H9 (cell line): ENCODE measurements around the gene C13orf46. TPM values are rescaled to one million over a fixed set of nuclear protein-coding genes. Genes with fewer than 3 reads are reported as not detected.
A peak's percentile ranks its signal among the peaks of the same experiment; 100 is the strongest.

Source experiments
- DNase-seq: peaks from one replicate; pipeline ENCODE4 v3.0.0-alpha.2; 2017
- H2AFZ ChIP-seq: one replicate; pipeline ENCODE4 v1.6.1; 2013; ENCODE audit warnings: mild to moderate bottlenecking, low read length, control low read depth, moderate library complexity
- H2AK5ac ChIP-seq: 2 replicates; pipeline ENCODE4 v1.6.1; 2013; ENCODE audit warnings: low read length, control low read depth, mixed read lengths; ENCODE audit not compliant: insufficient read length
- H2BK120ac ChIP-seq: one replicate; pipeline ENCODE4 v1.6.1; 2013; ENCODE audit warnings: low read depth, mild to moderate bottlenecking, low read length, control low read depth, inconsistent platforms; ENCODE audit not compliant: poor library complexity, severe bottlenecking
- H2BK12ac ChIP-seq: 2 replicates; pipeline ENCODE4 v1.6.1; 2013; ENCODE audit warnings: low read length, control low read depth, mixed read lengths, low read depth; ENCODE audit not compliant: insufficient read length
- H2BK15ac ChIP-seq: 2 replicates; pipeline ENCODE4 v1.6.1; 2013; ENCODE audit warnings: low read depth, low read length, control low read depth
- H2BK20ac ChIP-seq: one replicate; pipeline ENCODE4 v1.6.1; 2013; ENCODE audit warnings: low read depth, mild to moderate bottlenecking, low read length, control low read depth, inconsistent platforms; ENCODE audit not compliant: poor library complexity, severe bottlenecking
- H2BK5ac ChIP-seq: 2 replicates; pipeline ENCODE4 v1.6.1; 2013; ENCODE audit warnings: low read length, control low read depth, mixed read lengths; ENCODE audit not compliant: insufficient read length
- H3K14ac ChIP-seq: 2 replicates; pipeline ENCODE4 v1.6.1; 2013; ENCODE audit warnings: low read length, control low read depth; ENCODE audit not compliant: insufficient read depth
- H3K18ac ChIP-seq: 2 replicates; pipeline ENCODE4 v1.6.1; 2013; ENCODE audit warnings: low read depth, mild to moderate bottlenecking, mixed read lengths, low read length, control low read depth; ENCODE audit not compliant: insufficient read length
- H3K23ac ChIP-seq: 2 replicates; pipeline ENCODE4 v1.6.1; 2013; ENCODE audit warnings: low read length, control low read depth, mixed read lengths, low read depth; ENCODE audit not compliant: insufficient read length
- H3K23me2 ChIP-seq: 2 replicates; pipeline ENCODE4 v1.6.1; 2013; ENCODE audit warnings: low read depth, mild to moderate bottlenecking, mixed read lengths, low read length, control low read depth; ENCODE audit not compliant: insufficient read length, poor library complexity, severe bottlenecking
- H3K27ac ChIP-seq: 2 replicates; pipeline ENCODE4 v1.5.1; 2013; ENCODE audit warnings: low read length, control low read depth, mixed read lengths, low read depth; ENCODE audit not compliant: insufficient read length
- H3K27me3 ChIP-seq: 2 replicates; pipeline ENCODE4 v1.6.1; 2013; ENCODE audit warnings: low read length, control low read depth, inconsistent platforms; ENCODE audit not compliant: insufficient read depth
- H3K4ac ChIP-seq: 2 replicates; pipeline ENCODE4 v1.6.1; 2013; ENCODE audit warnings: low read depth, mild to moderate bottlenecking, control low read depth, inconsistent platforms, low read length, moderate library complexity
- H3K4me1 ChIP-seq: 2 replicates; pipeline ENCODE4 v1.6.1; 2013; ENCODE audit warnings: low read length, control low read depth, inconsistent platforms; ENCODE audit not compliant: insufficient read depth
- H3K4me2 ChIP-seq: 2 replicates; pipeline ENCODE4 v1.6.1; 2013; ENCODE audit warnings: low read length, control low read depth, mixed read lengths; ENCODE audit not compliant: insufficient read length, insufficient read depth
- H3K56ac ChIP-seq: 2 replicates; pipeline ENCODE4 v1.6.1; 2013; ENCODE audit warnings: low read depth, mild to moderate bottlenecking, mixed read lengths, low read length, control low read depth; ENCODE audit not compliant: insufficient read length
- H3K79me1 ChIP-seq: 2 replicates; pipeline ENCODE4 v1.6.1; 2013; ENCODE audit warnings: low read depth, mild to moderate bottlenecking, moderate library complexity, low read length, control low read depth, inconsistent platforms; ENCODE audit not compliant: insufficient read depth, poor library complexity, severe bottlenecking
- H3K79me2 ChIP-seq: 2 replicates; pipeline ENCODE4 v1.6.1; 2013; ENCODE audit warnings: low read length, control low read depth, inconsistent platforms; ENCODE audit not compliant: insufficient read depth
- H3K9ac ChIP-seq: 2 replicates; pipeline ENCODE4 v1.6.1; 2013; ENCODE audit warnings: low read length, control low read depth, mixed read lengths; ENCODE audit not compliant: insufficient read length; ENCODE audit errors: extremely low read depth
- H3K9me3 ChIP-seq: one replicate; pipeline ENCODE4 v1.6.1; 2013; ENCODE audit warnings: low read depth, low read length, inconsistent platforms; ENCODE audit not compliant: control insufficient read depth
- H3T11ph ChIP-seq: one replicate; pipeline ENCODE4 v1.6.1; 2013; ENCODE audit warnings: mild to moderate bottlenecking, low read length, control low read depth, inconsistent platforms
- H4K20me1 ChIP-seq: one replicate; pipeline ENCODE4 v1.6.1; 2013; ENCODE audit not compliant: control insufficient read depth, insufficient read length, insufficient read depth
- H4K5ac ChIP-seq: 2 replicates; pipeline ENCODE4 v1.6.1; 2013; ENCODE audit warnings: low read depth, mild to moderate bottlenecking, mixed read lengths, low read length, control low read depth; ENCODE audit not compliant: insufficient read length
- H4K8ac ChIP-seq: replicated peaks from 2 replicates; pipeline ENCODE4 v1.6.1; 2013; ENCODE audit warnings: low read length, control low read depth, mixed read lengths, low read depth; ENCODE audit not compliant: insufficient read length
- H4K91ac ChIP-seq: 2 replicates; pipeline ENCODE4 v1.6.1; 2013; ENCODE audit warnings: low read depth, mild to moderate bottlenecking, moderate library complexity, mixed read lengths, low read length, control low read depth; ENCODE audit not compliant: insufficient read length
- H3K27ac Mint-ChIP-seq, 3 experiments: 2 replicates in 2 of 3; 3 replicates in 1 of 3; pipeline ENCODE4 v1.8.0; 2020 to 2021; ENCODE audit warnings: mixed read lengths in 3 of 3, mild to moderate bottlenecking in 1 of 3, moderate library complexity in 1 of 3
- H3K27me3 Mint-ChIP-seq: 2 replicates; pipeline ENCODE4 v1.8.0; 2021; ENCODE audit warnings: low read depth, mild to moderate bottlenecking, moderate library complexity, mixed read lengths
- H3K36me3 Mint-ChIP-seq, 3 experiments: 2 replicates in 2 of 3; 3 replicates in 1 of 3; pipeline ENCODE4 v1.8.0; 2020 to 2021; ENCODE audit warnings: low read depth in 3 of 3, mixed read lengths in 3 of 3; ENCODE audit not compliant: insufficient read depth in 1 of 3
- H3K4me1 Mint-ChIP-seq, 2 experiments: 2 replicates each; pipeline ENCODE4 v1.8.0; 2020; ENCODE audit warnings: mixed read lengths in 2 of 2
- H3K4me3 Mint-ChIP-seq, 2 experiments: 2 replicates in 1 of 2; 3 replicates in 1 of 2; pipeline ENCODE4 v1.8.0; 2020 to 2021; ENCODE audit warnings: mild to moderate bottlenecking in 2 of 2, mixed read lengths in 2 of 2, moderate library complexity in 1 of 2
- H3K9me3 Mint-ChIP-seq, 2 experiments: 2 replicates in 1 of 2; 3 replicates in 1 of 2; pipeline ENCODE4 v1.8.0; 2020; ENCODE audit warnings: mild to moderate bottlenecking in 2 of 2, mixed read lengths in 2 of 2, moderate library complexity in 1 of 2
- WGBS: extraction: QIAGEN DNeasy Blood & Tissue Kit; methylation state at CpG from one replicate; pipeline ENCODE4 v1.1.7; 2013; ENCODE audit warnings: missing lambda C conversion rate, low lambda C conversion rate, mixed read lengths; ENCODE audit not compliant: insufficient read length; ENCODE audit errors: extremely low coverage; 5-methylcytosine and 5-hydroxymethylcytosine counted together
- total RNA-seq: library from RNA; stranded (reverse); gene quantifications from 2 replicates; pipeline ENCODE4 v1.2.1, GENCODE V29; 2021
- TF ChIP-seq, protein P1 (sequence below): fragments of 200-600 bp; sonication (generic); conservative IDR thresholded peaks from 3 replicates; pipeline ENCODE4 v1.8.0; 2021; ENCODE audit warnings: antibody characterized with exemption, mild to moderate bottlenecking

The C13orf46 gene
- total RNA-seq, 1 experiment from 2014 or later: 0.55 TPM

DNA sequence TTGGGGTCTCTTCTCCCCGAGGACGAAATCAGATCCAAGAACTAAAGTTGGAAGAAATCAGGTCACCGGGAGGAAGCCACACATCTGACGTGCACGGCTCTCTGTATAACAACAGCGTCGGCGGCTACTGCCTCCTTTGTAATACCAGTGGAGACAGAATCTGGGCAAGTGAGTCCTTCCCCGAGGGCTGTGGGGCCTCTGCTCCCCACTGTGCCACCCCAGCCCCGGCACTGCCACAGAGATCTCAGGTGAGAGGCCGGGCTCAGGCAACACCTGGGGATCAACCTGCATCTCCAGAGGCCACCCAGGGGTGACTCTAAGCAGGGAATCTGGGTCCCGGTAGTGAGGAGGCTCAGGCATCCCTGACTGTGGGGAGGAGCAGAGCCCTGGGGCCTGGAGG lies 33.7 kb upstream of the C13orf46 start:
- TF ChIP-seq, protein P1, sequence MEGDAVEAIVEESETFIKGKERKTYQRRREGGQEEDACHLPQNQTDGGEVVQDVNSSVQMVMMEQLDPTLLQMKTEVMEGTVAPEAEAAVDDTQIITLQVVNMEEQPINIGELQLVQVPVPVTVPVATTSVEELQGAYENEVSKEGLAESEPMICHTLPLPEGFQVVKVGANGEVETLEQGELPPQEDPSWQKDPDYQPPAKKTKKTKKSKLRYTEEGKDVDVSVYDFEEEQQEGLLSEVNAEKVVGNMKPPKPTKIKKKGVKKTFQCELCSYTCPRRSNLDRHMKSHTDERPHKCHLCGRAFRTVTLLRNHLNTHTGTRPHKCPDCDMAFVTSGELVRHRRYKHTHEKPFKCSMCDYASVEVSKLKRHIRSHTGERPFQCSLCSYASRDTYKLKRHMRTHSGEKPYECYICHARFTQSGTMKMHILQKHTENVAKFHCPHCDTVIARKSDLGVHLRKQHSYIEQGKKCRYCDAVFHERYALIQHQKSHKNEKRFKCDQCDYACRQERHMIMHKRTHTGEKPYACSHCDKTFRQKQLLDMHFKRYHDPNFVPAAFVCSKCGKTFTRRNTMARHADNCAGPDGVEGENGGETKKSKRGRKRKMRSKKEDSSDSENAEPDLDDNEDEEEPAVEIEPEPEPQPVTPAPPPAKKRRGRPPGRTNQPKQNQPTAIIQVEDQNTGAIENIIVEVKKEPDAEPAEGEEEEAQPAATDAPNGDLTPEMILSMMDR: no peak
- Mint-ChIP-seq H3K27me3 (no peaks in the 10 kb centered on the region), H3K36me3 (peaks cover 8 to 10% (median 10%) of the 10 kb centered on the region in 3 experiments), H3K4me3 (no peak overlapping the region), H3K27ac (peak overlapping the region in 2 of 3 experiments; percentile 86 to 95; a peak in 3 of 7 replicates), H3K9me3 (no peaks in the 10 kb centered on the region), H3K4me1 (no peaks in the 10 kb centered on the region)
- H3K9ac ChIP-seq: no peak overlapping the region
- no peak overlapping the region for H3T11ph ChIP-seq
- no peak overlapping the region for H3K4ac ChIP-seq
- no peak for DNase-seq
- no peak overlapping the region for H2BK5ac ChIP-seq
- no peak overlapping the region for H2BK15ac ChIP-seq
- no peaks in the 10 kb centered on the region for H3K9me3 ChIP-seq
- H3K23ac ChIP-seq: no peak overlapping the region
- no peak overlapping the region for H2BK12ac ChIP-seq
- WGBS: no CpG with 5 or more reads among the region's 12 CpGs
- no peak overlapping the region for H2BK120ac ChIP-seq
- no peak overlapping the region for H3K56ac ChIP-seq
- H4K20me1 ChIP-seq: no peaks in the 10 kb centered on the region
- no peaks in the 10 kb centered on the region for H3K23me2 ChIP-seq
- no peak overlapping the region for H3K4me2 ChIP-seq
- H3K79me1 ChIP-seq: no peaks in the 10 kb centered on the region
- no peaks in the 10 kb centered on the region for H3K4me1 ChIP-seq
- no peak overlapping the region for H4K5ac ChIP-seq
- no peak overlapping the region for H4K91ac ChIP-seq
- no peak overlapping the region for H2BK20ac ChIP-seq
- no peak overlapping the region for H3K18ac ChIP-seq
- no peaks in the 10 kb centered on the region for H3K79me2 ChIP-seq
- no peaks in the 10 kb centered on the region for H3K27me3 ChIP-seq
- no peak overlapping the region for H3K14ac ChIP-seq
- H2AK5ac ChIP-seq: no peak overlapping the region
- no peak overlapping the region for H3K27ac ChIP-seq
- H2AFZ ChIP-seq: no peak overlapping the region
- no peak overlapping the region for H4K8ac ChIP-seq
